Fibroblast of the aortic adventitia (primary cell): ENCODE data around the gene LIME1. TPM values are rescaled to one million over a fixed set of nuclear protein-coding genes. Genes with fewer than 3 reads are reported as not detected.

Experiments
- DNase-seq: peaks from one replicate; pipeline ENCODE4 v3.0.0-alpha.2; 2010; ENCODE audit warnings: low read depth
- H3K4me3 ChIP-seq: 2 replicates; pipeline ENCODE4 v1.5.1; 2011; ENCODE audit warnings: low read depth, mild to moderate bottlenecking, control low read depth, low read length, moderate library complexity
- CTCF ChIP-seq: IDR thresholded peaks from 2 replicates; pipeline ENCODE4 v1.5.1; 2011; ENCODE audit warnings: mild to moderate bottlenecking, low read length, control low read depth, inconsistent platforms; ENCODE audit not compliant: insufficient read depth
- total RNA-seq: library from RNA; depleted of rRNA; stranded (reverse); fragments of >200 nt; gene quantifications from 2 replicates; pipeline ENCODE4 v1.2.3, GENCODE V29; 2012; ENCODE audit warnings: low replicate concordance

LIME1 gene
- total RNA-seq, 1 donor, result 1.7 TPM

GRCh38 chr20:63694584-63695423 lies 41.7 kb upstream of the LIME1 start:
- no peak for TF ChIP-seq CTCF
- H3K4me3 ChIP-seq, result no peak overlapping the region
- DNase-seq, result no peak

- no peak for DNase-seq
- no peak overlapping the region for H3K4me3 ChIP-seq
- no peak for TF ChIP-seq CTCF
Observed at GRCh38 chr20:63695424-63696305, 40.8 kb upstream of the LIME1 start.

GRCh38 chr20:63696306-63696627 lies 40.2 kb upstream of the LIME1 start:
- no peak for DNase-seq
- H3K4me3 ChIP-seq, result no peak overlapping the region
- no peak for TF ChIP-seq CTCF

GRCh38 chr20:63696628-63697356 lies 39.7 kb upstream of the LIME1 start, which contains the start of gene TNFRSF6B:
Gene TNFRSF6B, plus strand, starts transcription at chr20:63696652. Its CDS starts 116 bp downstream, at chr20:63696768.
- no peak for TF ChIP-seq CTCF
- H3K4me3 ChIP-seq, result no peak within 1 kb of the TSS
- no peak for DNase-seq

- H3K4me3 ChIP-seq, result no peak overlapping the region
- TF ChIP-seq CTCF, result no peak
- no peak for DNase-seq
Observed at GRCh38 chr20:63697357-63697867, 39.1 kb upstream of the LIME1 start.

- DNase-seq, result no peak
- TF ChIP-seq CTCF, result no peak
- H3K4me3 ChIP-seq, result no peak overlapping the region
Observed at GRCh38 chr20:63697868-63698545, 38.5 kb upstream of the LIME1 start.
